RWPE1 (cell line): ENCODE results near the gene C2CD4C.
"Not testable (repeated sequence)": the region's sequence is repeated elsewhere in the genome, so short reads cannot be mapped to it uniquely, and the experiment has no call there.

Source experiments
- CTCF ChIA-PET: fragments of 350-600 bp; sonication (Branson Sonifier 250); formaldehyde crosslinking; extraction: SDS; loops from one replicate; lab custom pipeline; 2021; lab: Yijun Ruan, JAX
- POLR2A ChIA-PET: fragments of 400-600 bp; formaldehyde crosslinking; extraction: SDS; loops from one replicate; lab custom pipeline; 2020; ENCODE audit warnings: antibody characterized with exemption; ENCODE audit not compliant: low non-redundant PET; lab: Yijun Ruan, JAX
- DNase-seq: peaks from one replicate; pipeline ENCODE4 v3.0.0; 2012; ENCODE audit warnings: low spot score
- H3K27ac ChIP-seq: fragments of 450-650 bp; 2 replicates; pipeline ENCODE4 v1.5.1; 2017
- TF ChIP-seq, protein P1 (sequence below): fragments of 450-650 bp; conservative IDR thresholded peaks from 2 replicates; pipeline ENCODE4 v1.5.1; 2017; ENCODE audit warnings: low read depth, mild to moderate bottlenecking

Gene C2CD4C

DNA sequence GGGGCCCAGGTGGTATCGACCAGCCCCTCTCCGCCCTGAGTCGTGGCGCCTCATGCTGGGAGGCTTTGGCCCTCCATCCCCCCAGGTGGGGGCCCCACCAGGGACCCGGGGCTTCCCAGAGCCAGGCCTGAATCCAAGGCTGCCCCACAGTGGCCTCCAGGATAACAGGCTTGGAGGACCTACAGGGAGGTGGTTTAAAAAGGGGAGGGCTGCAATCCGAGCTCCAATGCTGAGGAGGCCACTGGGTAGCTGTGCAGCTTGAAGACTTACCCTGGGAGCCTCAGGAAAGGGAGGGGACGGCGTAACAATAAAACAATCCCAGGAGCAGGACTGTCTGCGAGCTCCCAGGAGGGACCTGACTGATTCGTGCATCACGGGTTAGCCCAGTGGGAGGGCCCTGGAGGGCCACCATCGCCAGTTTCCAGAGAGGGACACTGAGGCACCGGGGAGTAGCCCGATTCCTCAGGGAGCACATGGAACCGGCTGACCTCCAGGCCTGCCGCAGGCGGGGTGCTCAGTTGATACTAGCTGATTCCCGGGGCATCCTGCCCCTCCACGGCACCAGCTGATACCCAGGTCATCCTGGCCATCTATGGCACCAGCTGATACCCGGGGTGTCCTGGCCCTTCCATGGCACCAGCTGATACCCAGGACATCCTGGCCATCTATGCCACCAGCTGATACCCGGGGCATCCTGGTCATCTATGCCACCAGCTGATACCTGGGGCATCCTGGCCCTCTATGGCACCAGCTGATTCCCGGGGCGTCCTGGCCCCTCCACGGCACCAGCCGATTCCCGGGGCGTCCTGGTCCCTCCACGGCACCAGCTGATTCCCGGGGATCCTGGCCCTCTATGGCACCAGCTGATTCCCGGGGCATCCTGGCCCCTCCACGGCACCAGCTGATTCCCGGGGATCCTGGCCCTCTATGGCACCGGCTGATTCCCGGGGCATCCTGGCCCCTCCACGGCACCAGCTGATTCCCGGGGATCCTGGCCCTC is 3.7 kb upstream of the C2CD4C start:
- TF ChIP-seq, protein P1, sequence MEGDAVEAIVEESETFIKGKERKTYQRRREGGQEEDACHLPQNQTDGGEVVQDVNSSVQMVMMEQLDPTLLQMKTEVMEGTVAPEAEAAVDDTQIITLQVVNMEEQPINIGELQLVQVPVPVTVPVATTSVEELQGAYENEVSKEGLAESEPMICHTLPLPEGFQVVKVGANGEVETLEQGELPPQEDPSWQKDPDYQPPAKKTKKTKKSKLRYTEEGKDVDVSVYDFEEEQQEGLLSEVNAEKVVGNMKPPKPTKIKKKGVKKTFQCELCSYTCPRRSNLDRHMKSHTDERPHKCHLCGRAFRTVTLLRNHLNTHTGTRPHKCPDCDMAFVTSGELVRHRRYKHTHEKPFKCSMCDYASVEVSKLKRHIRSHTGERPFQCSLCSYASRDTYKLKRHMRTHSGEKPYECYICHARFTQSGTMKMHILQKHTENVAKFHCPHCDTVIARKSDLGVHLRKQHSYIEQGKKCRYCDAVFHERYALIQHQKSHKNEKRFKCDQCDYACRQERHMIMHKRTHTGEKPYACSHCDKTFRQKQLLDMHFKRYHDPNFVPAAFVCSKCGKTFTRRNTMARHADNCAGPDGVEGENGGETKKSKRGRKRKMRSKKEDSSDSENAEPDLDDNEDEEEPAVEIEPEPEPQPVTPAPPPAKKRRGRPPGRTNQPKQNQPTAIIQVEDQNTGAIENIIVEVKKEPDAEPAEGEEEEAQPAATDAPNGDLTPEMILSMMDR, result no peak
- ChIA-PET CTCF (no interaction called here), POLR2A (interaction anchor here (0.7 kb wide), 1 partner anchor 13 kb away, joined by 4 read pairs; no protein-coding TSS in a partner anchor)
- no peak overlapping the region for H3K27ac ChIP-seq
- no peak for DNase-seq

DNA sequence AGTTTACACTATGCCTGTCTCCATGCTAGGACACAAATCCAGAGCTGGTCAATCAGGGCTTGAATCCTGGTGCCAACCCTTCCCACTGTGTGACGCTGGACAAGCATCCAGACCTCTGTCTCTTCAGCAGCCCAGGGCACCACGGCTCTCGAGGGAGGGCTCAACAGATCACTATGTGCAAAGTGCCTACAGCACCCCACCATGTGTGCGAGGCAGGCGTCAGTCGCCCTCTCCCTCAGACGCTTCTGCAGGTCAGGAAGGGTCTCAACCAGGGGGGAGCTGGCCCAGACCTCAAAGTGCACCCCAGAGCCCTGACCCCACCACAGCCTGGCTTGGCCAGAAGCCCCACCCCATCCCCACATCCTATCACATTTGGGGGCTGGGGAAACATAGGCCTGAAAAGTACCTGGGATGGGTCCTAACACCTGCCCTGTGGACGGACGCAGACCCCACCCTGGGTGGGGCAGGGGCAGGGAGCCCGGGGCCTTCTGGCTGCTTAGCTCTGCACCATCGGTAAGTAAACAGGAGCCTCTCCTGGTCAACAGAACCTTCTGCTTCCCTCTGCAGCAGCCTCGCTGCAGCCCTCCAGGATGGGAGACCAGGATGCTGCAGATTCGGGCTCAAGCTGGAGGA is 2.9 kb upstream of the C2CD4C start:
- ChIA-PET POLR2A (no interaction called here), CTCF (no interaction called here)
- DNase-seq, result no peak
- TF ChIP-seq, protein P1, result no peak
- H3K27ac ChIP-seq, result no peak overlapping the region

DNA sequence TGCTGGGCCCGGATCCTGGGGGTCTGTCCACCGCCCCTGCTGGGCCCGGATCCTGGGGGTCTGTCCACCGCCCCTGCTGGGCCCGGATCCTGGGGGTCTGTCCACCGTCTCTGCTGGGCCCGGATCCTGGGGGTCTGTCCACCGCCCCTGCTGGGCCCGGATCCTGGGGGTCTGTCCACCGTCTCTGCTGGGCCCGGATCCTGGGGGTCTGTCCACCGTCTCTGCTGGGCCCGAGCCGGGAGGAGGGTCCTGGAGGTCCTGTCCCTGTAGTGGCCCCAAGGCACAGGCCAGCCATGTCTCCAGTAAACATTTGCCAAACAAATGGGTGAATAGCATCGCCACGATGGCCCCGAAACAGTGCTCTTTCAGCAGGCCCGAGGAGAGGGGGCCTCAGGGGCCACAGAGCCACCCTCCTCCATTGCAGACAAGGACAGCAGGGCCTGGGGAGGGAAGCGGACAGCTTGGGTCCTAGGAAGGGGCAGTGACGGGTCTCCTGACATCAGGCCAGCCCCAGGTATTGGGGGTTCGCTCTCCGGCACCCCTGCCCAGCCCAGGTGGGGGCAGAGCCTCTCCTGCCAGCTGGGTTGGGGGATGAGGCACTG is 2.3 kb upstream of the C2CD4C start:
- DNase-seq, H3K27ac ChIP-seq, POLR2A ChIA-PET: not testable (repeated sequence)
- CTCF ChIA-PET, result interaction anchor here (0.6 kb wide), 1 partner anchor 84 kb away, joined by 3 read pairs; no protein-coding TSS in a partner anchor

DNA sequence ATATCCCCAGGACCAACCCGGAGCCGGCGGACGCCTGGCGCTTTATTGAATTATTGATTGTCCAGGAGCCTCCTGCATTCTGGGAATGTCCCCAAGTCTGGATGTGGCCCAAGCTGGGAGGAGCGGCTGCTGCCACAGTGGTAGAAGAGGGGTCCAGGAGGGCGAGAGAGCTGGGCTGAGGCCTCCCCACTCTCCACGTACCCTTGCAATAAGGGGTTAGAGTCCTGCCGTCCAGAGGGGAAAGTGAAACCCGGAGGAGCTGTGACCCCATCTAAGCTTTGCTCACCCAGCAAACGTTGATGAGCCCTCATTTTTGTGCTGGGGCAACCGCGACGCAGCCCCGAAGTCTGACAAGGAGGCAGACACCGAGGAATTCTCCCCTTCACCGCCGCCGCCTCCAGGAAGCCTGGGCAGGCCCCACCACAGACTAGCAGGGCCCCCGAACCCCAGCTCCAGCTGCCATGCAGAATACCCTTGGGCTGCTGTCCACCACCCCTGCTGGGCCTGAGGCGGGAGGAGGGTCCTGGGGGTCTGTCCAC is 1.4 kb upstream of the C2CD4C start:
- CTCF ChIA-PET, result interaction anchor here (0.6 kb wide), 1 partner anchor 85 kb away, joined by 3 read pairs; no protein-coding TSS in a partner anchor
- DNase-seq, result no peak
- POLR2A ChIA-PET, result no interaction called here
- TF ChIP-seq, protein P1, result no peak
- H3K27ac ChIP-seq, result no peak overlapping the region

DNA sequence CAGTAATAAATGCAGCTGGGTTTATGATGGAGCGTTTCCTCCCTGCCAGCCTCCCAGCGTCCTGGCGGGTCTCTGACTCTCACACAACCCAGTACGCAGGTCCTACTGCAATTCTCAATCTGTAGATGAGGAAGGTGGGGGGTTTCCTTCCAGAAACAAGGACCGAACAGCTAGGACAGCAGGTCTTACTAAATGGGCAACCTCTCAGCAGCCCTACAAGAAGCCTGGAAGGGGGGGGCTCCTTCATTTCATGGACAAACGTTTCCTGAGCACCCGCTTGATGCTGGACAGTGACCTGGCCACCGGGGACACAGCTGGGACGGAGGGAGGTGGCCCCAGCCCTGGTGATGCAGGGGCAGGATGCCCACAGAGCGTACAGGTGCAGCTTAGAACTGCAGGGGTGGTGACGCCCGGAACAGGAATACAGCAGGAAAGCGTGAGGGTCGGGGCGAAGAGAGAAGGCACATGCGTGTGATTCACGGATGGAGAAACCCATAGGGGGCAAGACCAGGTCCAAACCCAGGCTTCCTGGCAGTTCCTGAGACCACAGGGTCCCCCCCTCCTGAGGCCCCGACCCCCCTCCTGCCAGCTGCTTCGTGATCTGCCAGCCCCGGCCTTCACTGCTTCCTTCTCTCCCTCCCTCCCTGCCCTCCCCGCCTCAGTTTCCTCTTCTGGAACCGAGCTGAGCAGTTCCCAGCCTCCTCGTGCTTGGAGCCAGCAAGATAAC is 732 bp upstream of the C2CD4C start:
- TF ChIP-seq, protein P1, result no peak
- ChIA-PET CTCF (interaction anchor here (0.6 kb wide), 2 partner anchors 20 to 474 kb away, joined by 3 to 4 read pairs; no protein-coding TSS in a partner anchor), POLR2A (no interaction called here)
- H3K27ac ChIP-seq, result no peak overlapping the region
- DNase-seq, result no peak

DNA sequence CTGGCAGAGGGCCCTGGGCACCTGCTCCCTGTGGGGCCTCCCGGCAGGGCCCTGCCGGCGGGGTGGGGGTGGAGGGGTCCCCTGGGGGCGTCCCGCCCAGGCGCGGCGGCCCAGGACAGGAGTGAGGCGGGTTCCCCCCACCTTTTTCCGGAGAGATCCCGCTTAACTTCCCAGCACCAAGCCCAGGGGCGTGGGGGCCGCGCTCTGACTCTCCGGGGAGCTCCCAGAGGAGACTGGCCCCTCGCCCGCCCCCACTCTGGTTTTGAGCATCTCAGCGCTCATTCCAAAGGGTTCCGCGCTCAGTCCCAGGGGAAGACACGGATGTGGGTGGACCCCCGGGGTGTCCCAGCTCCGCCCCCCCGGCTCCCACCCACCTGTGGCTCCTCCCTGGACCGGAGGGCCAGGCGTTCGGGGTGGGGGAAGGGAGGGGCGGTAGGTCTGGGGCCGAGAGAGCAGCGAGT is 476 bp downstream of the C2CD4C start:
- no peak for DNase-seq
- no peak overlapping the region for H3K27ac ChIP-seq
- CTCF ChIA-PET, result no interaction called here
- TF ChIP-seq, protein P1, result no peak
- POLR2A ChIA-PET, result interaction anchor here (0.6 kb wide), 1 partner anchor 96 kb away, joined by 5 read pairs; no protein-coding TSS in a partner anchor
